Measurements from ENCODE around the gene TNPO3.
"Not testable (repeated sequence)": the region's sequence is repeated elsewhere in the genome, so short reads cannot be mapped to it uniquely, and the experiment has no call there.

The TNPO3 gene

DNA sequence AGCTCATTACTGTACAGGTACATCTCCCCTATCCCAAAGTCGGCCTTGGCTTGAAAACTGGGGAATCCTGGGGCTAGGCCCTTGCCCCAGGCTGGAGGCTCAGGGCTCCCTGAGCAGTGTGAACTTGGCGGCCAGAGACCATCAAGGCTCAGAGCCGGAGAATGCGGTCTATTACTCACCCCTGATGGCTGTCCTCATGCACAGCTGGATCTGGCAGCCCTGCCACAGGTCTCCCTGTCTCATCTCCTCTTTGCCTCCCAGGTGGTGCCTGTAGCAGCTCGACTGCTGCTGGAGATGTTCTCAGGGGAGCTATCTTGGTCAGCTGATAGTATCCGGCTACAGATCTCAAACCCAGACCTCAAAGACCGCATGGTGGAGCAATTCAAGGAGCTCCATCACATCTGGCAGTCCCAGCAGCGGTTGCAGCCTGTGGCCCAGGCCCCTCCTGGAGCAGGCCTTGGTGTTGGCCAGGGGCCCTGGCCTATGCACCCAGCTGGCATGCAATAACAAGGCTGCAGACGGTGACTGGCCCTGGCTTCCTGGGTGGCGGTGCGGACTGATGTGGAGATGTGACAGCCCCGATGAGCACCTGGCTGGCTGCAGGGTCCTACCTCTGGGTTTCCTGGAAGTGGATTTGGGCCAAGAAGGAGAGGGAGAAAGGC, 106.5 kb downstream of the TNPO3 start:
- no peak overlapping the region for H3K4me3 ChIP-seq (ENCODE audit: low read length)
- no peak for TF ChIP-seq ZNF274 (IDR thresholded peaks at IDR 0.05; ENCODE audit: low read depth, low read length)

DNA sequence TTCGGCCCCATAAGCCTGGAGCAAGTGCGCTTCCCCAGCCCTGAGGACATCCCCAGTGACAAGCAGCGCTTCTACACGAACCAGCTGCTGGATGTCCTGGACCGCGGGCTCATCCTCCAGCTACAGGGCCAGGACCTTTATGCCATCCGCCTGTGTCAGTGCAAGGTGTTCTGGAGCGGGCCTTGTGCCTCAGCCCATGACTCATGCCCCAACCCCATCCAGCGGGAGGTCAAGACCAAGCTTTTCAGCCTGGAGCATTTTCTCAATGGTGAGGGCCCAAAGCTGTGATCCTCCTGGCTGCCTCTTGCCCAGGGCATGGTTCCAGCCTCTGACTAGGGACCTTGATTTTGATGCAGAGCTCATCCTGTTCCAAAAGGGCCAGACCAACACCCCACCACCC, 107.1 kb downstream of the TNPO3 start:
- no peak overlapping the region for H3K4me3 ChIP-seq (ENCODE audit: low read length)
- no peak for TF ChIP-seq ZNF274 (IDR thresholded peaks at IDR 0.05; ENCODE audit: low read depth, low read length)

DNA sequence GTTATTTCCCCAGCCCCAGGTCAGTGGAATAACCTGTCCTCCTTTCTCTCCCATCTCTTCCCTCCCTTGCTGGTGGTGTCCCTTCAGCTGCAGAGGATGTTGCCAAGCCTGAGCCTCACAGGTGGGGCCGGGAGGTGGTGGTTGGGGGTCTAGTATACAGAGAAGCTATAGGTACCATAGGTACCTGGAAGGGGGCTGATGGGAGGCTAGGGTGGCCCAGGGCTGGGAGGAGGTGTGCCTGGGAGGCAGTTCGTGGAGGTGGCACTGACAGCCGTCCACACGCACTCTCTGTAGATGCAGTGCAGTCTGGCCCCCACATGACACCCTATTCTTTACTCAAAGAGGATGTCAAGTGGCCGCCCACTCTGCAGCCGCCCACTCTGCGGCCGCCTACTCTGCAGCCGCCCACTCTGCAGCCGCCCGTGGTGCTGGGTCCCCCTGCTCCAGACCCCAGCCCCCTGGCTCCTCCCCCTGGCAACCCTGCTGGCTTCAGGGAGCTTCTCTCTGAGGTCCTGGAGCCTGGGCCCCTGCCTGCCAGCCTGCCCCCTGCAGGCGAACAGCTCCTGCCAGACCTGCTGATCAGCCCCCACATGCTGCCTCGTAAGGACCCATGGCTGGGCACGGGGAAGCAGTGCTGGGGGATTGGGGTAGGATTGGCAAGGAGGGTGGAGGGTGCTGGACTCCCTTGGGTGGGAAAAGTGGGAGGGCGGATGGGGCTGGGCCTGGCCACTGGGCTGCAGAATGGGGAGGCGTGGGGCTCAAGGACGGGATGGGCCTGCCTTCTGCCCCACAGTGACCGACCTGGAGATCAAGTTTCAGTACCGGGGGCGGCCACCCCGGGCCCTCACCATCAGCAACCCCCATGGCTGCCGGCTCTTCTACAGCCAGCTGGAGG, 107.7 kb downstream of the TNPO3 start:
- no peak overlapping the region for H3K4me3 ChIP-seq (ENCODE audit: low read length)
- TF ChIP-seq ZNF274 (IDR thresholded peaks at IDR 0.05; ENCODE audit: low read depth, low read length): no peak

DNA sequence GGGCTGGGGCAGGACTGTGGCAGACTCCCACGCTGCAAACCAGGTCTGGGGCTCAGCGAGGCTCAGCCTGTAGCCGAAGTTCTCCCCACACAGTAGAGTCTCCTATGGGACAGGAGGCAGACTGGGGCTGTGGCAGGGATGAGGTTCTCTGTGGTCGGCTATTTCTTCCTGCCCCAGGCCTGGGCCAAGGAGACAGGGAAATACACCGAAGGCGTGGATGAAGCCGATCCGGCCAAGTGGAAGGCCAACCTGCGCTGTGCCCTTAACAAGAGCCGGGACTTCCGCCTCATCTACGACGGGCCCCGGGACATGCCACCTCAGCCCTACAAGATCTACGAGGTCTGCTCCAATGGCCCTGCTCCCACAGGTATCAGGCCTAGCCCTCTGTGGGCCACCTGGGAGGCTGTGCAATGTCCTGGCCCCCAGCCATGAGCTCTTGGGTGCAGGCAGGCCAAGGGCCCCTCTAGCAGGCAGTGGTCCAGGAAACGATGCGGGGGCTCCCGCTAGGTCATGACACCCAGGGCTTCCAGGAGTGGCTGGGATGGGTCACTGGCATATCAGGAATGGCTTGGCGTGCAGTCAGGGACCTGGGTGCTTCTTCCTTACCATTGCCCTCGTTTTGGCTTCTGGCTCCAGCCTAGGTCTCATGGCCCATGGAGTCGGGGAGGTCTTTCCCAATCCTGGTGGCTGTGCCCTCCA, 109.1 kb downstream of the TNPO3 start:
- no peak overlapping the region for H3K4me3 ChIP-seq (ENCODE audit: low read length)
- no peak for TF ChIP-seq ZNF274 (IDR thresholded peaks at IDR 0.05; ENCODE audit: low read depth, low read length)

DNA sequence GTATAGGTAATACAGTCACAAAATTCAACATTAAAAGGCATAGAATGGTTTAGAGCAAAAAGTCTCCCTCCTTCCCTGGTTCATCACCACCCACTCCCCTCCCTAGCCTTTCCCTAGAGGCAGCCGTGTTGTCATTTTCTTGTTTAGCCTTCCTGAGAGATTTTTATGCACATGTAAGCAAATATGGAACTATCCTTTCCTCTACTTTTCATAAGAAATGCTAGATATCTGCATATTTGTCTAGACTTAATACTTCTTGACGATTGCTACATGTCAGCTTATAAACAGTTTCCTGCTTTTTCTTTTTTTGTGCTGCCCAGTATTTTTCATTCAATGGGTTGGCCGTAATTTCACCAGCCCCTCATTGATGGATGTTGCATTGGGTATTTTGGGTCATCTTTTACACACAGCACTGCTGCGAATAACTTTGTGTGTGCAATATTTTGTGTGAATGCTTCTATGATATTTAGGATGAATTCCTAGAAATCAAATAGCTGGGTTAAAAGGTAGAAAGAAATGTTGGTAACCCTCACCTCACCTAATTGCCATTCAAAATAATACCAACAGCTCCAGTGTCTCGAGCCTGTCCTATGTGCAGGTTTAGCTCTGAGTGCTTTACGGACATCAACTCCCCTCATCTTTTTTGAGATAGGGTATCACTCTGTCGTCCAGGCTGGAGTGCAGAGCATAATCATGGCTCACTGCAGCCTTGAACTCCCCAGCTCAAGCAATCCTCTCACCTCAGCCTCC, 110.2 kb downstream of the TNPO3 start:
- TF ChIP-seq ZNF274 (IDR thresholded peaks at IDR 0.05; ENCODE audit: low read depth, low read length): no peak
- H3K4me3 ChIP-seq (ENCODE audit: low read length): no peak overlapping the region

DNA sequence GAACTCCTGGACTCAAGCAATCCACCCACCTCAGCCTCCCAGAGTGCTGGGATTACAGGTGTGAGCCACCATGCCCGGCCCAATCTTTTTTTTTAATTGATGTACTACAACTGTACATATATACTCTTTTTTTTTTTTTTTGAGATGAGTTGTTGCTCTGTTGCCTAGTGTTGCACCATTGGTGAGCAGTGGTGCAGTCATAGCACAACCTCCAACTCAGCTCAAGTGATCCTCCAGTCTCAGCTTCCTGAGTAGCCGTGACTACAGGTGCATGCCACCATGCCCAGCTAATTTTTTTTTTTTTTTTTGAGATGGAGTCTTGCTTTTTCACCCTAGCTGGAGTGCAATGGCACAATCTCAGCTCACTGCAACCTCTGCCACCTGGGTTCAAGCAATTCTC, 111.7 kb downstream of the TNPO3 start:
- not testable (repeated sequence) for H3K4me3 ChIP-seq (ENCODE audit: low read length)

DNA sequence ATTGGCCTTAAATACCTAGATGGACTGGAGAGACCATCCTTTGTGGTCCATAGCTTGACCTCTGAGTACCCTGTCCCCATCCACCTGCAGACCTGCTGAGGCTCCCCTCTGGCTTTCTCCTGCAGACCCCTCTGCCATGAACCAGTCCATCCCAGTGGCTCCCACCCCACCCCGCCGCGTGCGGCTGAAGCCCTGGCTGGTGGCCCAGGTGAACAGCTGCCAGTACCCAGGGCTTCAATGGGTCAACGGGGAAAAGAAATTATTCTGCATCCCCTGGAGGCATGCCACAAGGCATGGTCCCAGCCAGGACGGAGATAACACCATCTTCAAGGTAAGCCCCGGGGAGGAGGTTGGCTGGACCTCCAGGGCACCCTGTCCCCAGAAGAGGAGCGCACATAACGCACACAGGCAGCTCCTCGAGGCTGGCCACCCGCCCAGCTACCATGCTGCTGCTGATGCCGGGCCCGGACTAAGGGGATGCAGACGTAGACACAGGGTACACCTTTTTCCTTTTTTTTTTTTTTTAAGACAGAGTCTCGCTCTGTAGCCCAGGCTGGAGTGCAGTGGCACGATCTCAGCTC, 112.9 kb downstream of the TNPO3 start:
- TF ChIP-seq ZNF274 (IDR thresholded peaks at IDR 0.05; ENCODE audit: low read depth, low read length): no peak
- H3K4me3 ChIP-seq (ENCODE audit: low read length): peak overlapping the region; percentile 57; the same call in 1 of the 2 replicates

DNA sequence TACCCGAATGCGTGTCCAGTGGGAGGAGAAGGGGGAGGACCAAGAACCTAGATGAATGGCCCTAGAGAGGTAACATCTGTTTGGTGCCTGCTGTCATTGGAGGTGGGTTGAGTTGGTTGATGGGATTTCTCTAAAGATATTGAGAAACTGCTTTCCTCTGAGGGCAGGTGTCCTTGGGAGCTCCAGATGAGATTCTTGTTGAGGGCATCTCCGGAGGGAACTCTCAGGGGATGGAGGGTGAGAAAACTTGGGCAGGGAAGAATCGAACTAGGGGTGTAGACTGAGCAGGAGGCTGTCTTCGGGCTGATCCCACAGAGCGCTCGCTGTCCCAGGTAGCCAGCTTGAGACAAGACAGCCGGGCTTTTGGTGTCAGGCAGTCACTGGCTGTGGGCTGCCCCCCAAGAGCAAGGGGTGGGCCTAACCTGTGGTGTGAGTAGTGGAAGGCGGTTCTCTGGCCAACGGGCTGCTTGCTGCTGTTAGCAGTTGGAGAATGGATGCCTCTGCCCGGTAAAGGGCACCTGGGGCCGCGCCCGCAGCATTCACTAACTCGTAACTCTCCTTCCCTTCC, 113.5 kb downstream of the TNPO3 start:
- peak overlapping the region; percentile 57; the same call in 1 of the 2 replicates for H3K4me3 ChIP-seq (ENCODE audit: low read length)
- TF ChIP-seq ZNF274 (IDR thresholded peaks at IDR 0.05; ENCODE audit: low read depth, low read length): no peak

DNA sequence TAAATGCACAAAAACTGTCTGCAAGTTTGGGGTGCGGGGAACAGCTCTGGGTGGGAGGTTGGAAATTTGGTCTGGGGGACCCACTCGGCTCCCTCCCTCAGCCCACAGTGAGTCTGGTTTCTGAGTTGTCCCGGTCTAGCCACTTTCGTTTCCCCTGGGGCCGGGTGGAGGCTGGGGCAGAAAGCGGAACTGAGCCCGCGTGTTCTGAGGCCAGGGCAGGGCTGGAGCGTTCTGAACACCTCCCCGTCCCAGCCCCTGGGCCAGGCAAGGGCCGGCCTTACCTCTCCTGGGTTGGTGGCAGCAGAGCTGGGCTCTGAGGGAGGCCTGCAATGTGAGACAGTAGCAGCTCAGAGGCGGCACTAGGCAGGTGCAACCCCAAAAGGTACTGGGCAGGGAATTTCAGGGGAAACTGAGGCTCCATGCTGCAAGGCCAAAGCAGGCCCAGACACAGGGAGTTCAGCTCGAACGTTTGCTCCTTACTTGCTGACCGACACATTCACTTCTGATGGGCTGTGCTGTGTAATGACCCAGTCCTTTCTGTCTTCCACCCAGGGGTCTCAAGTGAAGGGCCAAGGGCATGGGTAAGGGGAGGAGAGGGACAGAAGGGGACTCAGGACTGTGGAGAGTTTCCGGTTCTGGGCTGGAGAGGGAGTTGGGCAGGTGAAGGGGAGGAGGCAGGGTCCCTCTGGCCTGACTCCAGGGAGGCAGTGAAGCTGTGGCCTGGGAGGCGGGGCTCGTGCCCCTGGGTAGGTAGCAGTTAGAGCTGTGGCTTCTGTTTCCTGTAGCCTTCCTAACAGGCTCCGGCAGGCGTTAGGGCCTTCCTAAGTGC, 114.2 kb downstream of the TNPO3 start:
- TF ChIP-seq ZNF274 (IDR thresholded peaks at IDR 0.05; ENCODE audit: low read depth, low read length): no peak
- H3K4me3 ChIP-seq (ENCODE audit: low read length): peak overlapping the region; percentile 57; the same call in 1 of the 2 replicates

DNA sequence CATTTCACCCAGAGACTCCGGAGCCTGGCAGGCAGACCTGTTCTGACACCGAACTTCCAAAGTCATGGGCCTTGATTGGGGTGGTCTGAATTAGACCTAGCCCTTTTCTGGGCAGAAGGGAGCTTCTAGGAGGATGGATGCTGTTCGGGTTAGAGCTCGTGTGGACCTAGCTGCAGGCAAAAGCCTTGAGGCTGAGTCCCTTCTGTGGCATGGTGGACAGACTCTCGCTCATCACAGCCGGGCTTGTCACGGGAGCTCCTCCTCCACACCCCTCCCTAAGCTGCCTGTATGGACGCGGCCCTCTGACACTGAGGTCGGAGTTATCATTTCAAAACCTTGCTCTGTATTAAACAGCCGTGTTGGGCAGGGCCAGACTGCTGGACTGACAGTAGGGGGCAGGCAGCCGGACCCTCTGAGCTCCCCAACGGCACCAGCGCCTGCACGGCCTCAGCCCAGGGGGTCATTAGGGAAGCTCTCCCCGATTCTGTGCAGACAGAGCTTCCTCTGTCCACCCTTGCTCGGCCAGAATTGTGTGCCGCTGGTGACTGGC, 115.0 kb downstream of the TNPO3 start:
- H3K4me3 ChIP-seq (ENCODE audit: low read length): peak overlapping the region; percentile 56; the same call in 1 of the 2 replicates
- no peak for TF ChIP-seq ZNF274 (IDR thresholded peaks at IDR 0.05; ENCODE audit: low read depth, low read length)

DNA sequence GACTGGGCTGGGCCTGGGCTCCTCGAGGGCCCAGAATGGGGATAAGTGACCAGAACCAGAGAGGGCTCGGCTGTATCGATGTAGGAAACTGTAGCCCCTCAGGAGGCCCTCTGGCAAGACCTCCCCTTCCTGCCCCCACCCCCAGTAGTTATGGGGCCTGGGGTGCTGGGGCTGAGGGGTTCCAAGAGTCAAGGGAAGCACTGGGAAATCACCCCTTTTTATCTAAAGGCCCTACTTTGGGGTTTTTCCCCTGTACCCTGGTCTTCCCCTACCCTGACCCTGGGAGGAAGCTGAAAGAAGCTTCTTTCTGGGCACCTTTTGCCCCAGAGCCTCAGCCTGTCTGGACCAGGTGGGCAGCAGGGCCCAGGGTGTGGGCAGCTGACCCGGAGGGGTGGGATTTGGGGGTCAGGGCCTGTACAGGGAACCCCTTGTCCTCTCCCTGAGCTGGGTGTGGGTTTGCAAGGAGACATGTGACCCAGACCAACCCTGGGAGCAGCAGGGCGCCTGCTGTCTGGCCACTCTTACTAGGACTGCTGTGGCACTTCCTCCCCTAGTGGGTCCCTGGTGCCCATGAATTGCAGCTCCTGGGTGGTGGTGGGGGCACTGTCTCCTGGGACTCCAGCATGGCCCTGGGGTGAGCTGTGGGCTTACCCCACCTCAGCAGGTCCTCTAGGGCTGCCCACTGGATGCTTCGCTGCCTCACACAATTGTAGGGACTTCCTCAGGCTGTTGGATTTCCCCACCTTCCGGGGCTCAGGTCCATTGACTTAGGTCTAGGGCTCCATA, 115.6 kb downstream of the TNPO3 start:
- H3K4me3 ChIP-seq (ENCODE audit: low read length): peak overlapping the region; percentile 56; the same call in 1 of the 2 replicates

More for the DNA sequence above, 115.6 kb downstream of the TNPO3 start:
- TF ChIP-seq ZNF274 (IDR thresholded peaks at IDR 0.05; ENCODE audit: low read depth, low read length): no peak
